HG02938 (cell line): Measurements from ENCODE around the gene ZNF648.
A peak's percentile ranks its signal among the peaks of the same experiment; 100 is the strongest.
"Not testable (repeated sequence)": the region's sequence is repeated elsewhere in the genome, so short reads cannot be mapped to it uniquely, and the experiment has no call there.

Experiments used
- ATAC-seq: cut with Tn5 transposase; IDR thresholded peaks from one replicate; pipeline ENCODE4 v1.9.1; 2021; ENCODE audit warnings: mild to moderate bottlenecking, moderate library complexity; ENCODE audit not compliant: unreplicated experiment

Gene ZNF648, protein sequence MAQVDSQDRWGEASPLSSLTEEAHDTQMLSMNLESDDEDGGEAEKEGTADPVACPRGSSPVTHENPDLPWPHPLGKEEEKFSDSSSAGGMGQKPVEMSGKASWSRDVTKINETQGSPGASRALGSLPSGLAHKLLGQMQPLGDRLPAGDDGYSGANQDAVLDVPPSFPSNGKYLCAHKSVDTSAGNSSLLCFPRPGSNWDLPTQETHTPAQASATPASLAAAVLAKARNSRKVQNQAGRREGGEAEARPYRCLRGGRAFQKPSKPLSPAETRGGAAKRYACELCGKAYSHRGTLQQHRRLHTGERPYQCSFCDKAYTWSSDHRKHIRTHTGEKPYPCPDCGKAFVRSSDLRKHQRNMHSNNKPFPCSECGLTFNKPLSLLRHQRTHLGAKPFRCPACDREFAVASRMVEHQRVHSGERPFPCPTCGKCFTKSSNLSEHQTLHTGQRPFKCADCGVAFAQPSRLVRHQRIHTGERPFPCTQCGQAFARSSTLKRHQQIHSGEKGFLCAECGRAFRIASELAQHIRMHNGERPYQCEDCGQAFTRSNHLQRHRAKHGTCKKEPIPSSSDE

GRCh38 chr1:182061594-182061993 lies at the start of gene ZNF648:
Gene ZNF648 (minus strand): TSS chr1:182061712. CDS start chr1:182058010, 3,702 bp downstream.
- no peak for ATAC-seq

DNA sequence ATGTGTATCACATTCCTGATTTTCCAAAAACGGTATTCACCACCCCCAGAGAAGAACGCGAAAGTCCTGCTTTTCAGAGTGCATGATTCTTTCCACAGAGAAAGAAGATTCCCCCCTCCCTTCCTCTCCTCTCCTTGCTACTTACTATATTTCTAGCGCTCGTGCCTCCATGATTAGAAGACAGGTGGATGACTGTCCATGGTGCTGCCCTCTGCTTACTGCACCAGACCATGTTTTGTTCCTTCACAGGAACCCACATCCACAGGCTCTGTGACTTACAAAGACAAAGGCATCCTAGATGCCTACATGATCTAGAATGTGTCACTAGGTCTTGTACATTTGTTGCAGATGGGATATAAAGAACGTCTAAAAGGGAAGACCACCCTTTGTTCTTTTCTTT lies 49.1 kb upstream of the ZNF648 start:
- ATAC-seq: no peak

DNA sequence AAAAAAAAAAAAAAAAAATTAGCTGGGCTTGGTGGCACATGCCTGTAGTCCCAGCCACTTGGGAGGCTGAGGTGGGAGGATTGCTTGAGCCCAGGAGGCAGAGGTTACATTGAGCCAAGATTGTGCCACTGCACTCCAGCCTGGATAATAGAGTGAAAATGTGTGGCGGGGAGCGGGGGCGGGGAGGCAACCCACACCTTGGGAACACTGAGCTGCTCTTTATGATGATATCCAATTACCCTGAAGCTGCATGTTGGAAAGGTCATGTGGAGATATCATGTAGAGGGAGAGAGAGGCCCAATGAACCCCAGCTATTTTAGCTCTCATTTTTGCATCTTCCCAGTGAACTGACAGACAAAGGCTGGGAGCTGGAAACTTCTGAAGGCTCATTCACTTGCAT lies 48.3 kb upstream of the ZNF648 start:
- ATAC-seq: no peak

GRCh38 chr1:182107209-182107608 lies 45.7 kb upstream of the ZNF648 start:
- no peak for ATAC-seq

DNA sequence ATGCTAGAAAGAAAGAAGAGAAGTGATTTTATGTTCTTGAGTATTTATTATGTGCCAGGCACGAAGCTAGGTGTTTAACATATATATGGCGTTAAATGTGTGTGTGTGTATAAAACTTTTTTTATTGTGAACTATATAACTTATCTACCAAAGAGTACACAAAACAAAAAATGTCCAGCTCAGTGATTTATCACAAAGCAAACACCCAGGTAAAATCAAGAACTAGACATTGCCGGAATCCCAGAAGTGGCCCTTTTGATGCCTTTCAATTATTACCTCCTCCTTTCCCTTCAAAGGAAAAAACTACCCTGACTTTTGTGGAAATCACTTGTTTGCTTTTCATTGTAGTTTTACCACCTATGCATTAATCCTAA lies 40.5 kb upstream of the ZNF648 start:
- ATAC-seq: no peak

- ATAC-seq: no peak
These were observed 40.0 kb upstream of the ZNF648 start for GRCh38 chr1:182101415-182102042.

- no peak for ATAC-seq
These were observed 36.8 kb upstream of the ZNF648 start for GRCh38 chr1:182098301-182098700.

DNA sequence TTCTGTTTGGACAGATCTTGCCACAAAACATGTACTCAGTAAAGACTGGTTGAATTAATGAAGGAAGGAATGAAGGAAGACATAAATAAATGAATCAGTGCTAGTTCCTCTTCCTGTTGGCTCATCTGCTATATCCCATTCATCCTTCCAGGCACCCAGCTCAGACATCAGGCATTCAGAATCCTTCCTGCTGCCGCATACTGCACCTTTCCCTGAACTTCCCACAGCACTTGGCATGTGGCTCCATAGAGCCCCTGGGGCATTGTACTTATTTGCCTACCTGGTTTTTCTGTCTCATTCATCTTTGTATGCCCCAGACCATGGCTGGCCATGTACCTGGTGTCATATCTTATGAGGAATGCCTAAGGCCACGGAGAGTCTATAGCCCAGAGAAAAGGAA lies 34.4 kb upstream of the ZNF648 start:
- ATAC-seq: no peak

GRCh38 chr1:182094514-182095005 lies 33.0 kb upstream of the ZNF648 start:
- ATAC-seq: not testable (repeated sequence)

GRCh38 chr1:182093781-182094180 lies 32.3 kb upstream of the ZNF648 start:
- no peak for ATAC-seq

DNA sequence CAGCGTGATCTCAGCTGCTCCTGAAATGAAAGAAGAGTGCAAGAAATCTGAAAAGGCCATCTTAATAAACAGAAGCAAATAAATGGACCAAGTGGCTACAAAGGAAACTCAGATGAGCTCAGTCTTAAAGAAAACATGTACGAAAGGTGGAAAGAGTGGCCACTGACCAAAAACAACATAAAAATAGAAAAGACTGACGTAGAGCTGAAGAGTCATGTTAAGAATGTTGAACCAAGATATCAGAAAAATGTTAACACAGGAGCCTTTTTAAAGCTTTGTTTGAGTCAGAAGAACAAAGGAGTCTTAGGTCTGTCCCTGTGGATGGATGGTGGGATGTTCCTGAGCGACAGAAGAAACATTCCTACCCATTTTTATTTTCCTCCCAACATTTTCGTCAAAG lies 30.8 kb upstream of the ZNF648 start:
- ATAC-seq: no peak

GRCh38 chr1:182091083-182091482 lies 29.6 kb upstream of the ZNF648 start:
- no peak for ATAC-seq

- no peak for ATAC-seq
These were observed 26.3 kb upstream of the ZNF648 start for GRCh38 chr1:182087719-182088350.

- no peak for ATAC-seq
These were observed 25.8 kb upstream of the ZNF648 start for GRCh38 chr1:182087304-182087703.

DNA sequence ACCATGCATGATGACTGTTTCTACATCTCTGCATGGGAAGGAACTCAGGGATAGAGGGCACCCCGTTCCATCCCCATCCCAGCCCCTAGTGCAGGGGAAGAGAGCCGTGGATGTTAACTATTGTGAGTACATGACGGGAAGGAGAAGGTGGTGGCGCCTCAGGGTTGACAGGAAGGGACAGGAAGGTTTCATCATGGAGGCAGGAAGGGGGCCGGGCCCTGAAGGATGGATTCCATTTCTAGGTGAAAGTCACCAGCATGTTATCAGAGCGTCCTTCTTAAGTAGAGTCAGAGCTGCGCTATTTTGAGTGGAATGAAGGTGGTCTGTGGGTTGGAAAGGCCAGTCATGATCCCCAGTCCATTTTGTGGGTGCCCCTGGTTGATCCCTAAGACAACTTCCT lies 25.1 kb upstream of the ZNF648 start:
- no peak for ATAC-seq

- ATAC-seq: no peak
These were observed 24.6 kb upstream of the ZNF648 start for GRCh38 chr1:182086136-182086535.

DNA sequence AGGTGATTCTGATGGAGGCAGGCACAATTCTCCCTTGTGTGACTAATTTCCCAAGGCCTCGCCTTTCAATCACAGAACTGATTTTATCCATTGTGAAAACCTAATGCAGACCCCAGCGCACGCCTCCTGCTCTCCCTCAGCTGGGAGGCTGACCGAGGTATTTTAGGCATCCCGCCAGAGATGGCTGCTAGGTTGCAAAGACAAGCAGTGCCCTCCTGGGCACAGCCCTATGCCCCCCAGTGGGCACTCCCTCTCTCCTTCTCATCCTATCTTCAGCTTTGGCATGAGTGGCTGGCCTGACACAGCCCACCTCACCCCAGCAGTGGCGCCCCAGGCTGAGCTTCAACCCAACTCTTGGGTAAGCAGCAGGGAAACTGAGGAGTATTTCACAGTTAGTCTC lies 24.2 kb upstream of the ZNF648 start:
- ATAC-seq: no peak

GRCh38 chr1:182084487-182085316 lies 23.2 kb upstream of the ZNF648 start:
- ATAC-seq: peak; percentile 52

DNA sequence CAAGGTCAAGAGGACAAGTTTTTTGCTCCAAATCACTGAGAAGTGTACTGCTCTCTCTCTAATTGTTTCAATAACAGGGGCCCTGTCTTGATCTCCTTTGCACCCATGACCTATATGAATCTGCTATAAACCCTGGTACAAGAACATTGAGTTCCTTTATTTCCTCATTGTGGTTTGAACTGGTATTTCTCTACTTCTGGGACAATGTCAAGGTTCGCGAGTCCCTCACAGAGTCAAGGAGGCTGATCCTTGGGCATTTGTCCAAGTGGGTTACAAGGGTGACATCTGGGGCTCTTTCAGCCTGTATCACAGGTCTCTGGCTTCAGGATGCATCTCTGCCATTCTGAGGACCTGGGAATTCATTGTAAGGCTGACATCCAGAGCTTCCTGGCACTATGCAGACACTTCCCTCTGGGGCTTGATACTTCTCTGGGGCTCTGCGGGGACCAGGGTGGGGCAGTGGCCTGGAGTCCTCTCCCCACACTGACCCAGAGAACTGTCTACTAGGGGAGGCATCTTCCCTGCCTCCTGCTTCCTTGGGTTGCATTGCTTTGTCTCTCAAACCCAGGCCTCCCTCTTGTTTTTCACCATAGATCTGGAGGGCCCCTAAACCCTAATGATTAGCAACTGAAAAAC lies 22.5 kb upstream of the ZNF648 start:
- no peak for ATAC-seq

GRCh38 chr1:182080955-182081582 lies 19.6 kb upstream of the ZNF648 start:
- ATAC-seq: peak; percentile 66
